Ovary (tissue), 9 donors: ENCODE results near the gene JARID2. TPM values are rescaled to one million over a fixed set of nuclear protein-coding genes. Genes with fewer than 3 reads are reported as not detected.

Experiments
- DNase-seq, 5 donors: peaks; one replicate each; pipeline ENCODE4 v3.0.0-alpha.2; 2019 to 2020
- H3K27ac ChIP-seq, 2 donors: fragments of 200-600 bp; one replicate each; pipeline versions ENCODE4 v1.5.1 to v1.8.0; 2019 to 2022
- H3K27me3 ChIP-seq: fragments of 200-600 bp; one replicate; pipeline ENCODE4 v1.8.0; 2022
- H3K36me3 ChIP-seq: fragments of 200-600 bp; sonication (generic); one replicate; pipeline ENCODE4 v1.5.1; 2019
- H3K4me1 ChIP-seq: one replicate; pipeline ENCODE4 v1.8.1; 2013; ENCODE audit warnings: mild to moderate bottlenecking, moderate library complexity; ENCODE audit not compliant: insufficient read depth
- H3K4me3 ChIP-seq: fragments of 200-600 bp; sonication (generic); one replicate; pipeline ENCODE4 v1.5.1; 2017
- H3K9me3 ChIP-seq, 2 donors: fragments of 200-600 bp in 1 of 2; sonication (generic) in 1 of 2; one replicate each; pipeline versions ENCODE4 v1.5.1 to v1.8.1; 2013 to 2019; ENCODE audit warnings: mild to moderate bottlenecking in 1 of 2, moderate library complexity in 1 of 2
- EP300 ChIP-seq: sonication (generic); formaldehyde crosslinking; IDR thresholded peaks from one replicate; pipeline ENCODE4 v1.6.1; 2017; ENCODE audit warnings: antibody characterized with exemption
- POLR2A ChIP-seq: fragments of 450-650 bp; IDR thresholded peaks from one replicate; pipeline ENCODE4 v1.6.1; 2017; ENCODE audit warnings: antibody characterized with exemption, mild to moderate bottlenecking, moderate library complexity
- WGBS, 3 donors: extraction: QIAGEN DNeasy Blood & Tissue Kit in 1 of 3; methylation state at CpG; one replicate each; pipeline versions ENCODE4 v1.1.5 to v1.1.7; 2013 to 2017; 5-methylcytosine and 5-hydroxymethylcytosine counted together
- intact Hi-C, 4 donors: fragments of 100-400 bp; cut with DNase I; formaldehyde crosslinking; loops; one replicate each; pipeline versions ENCODE4 v1.11.0 to v1.15.1; 2022 to 2023
- polyA plus RNA-seq, 2 donors: library from polyadenylated mRNA; stranded (reverse); fragments of 200-250 nt in 1 of 2; fragments of 350-450 nt in 1 of 2; fragmentation: Illumina TruSeq in 1 of 2; extraction: RNeasy Lipid Tissue Mini Kit (QIAGEN cat#74804) in 1 of 2; gene quantifications; one replicate each; pipeline ENCODE4 v1.2.3, GENCODE V29; 2013 to 2014
- total RNA-seq, 7 donors: library from RNA; depleted of rRNA in 2 of 7; stranded (reverse); fragments of >200 nt in 2 of 7; fragmentation: NEBNext Ultra II Directional in 3 of 7; extraction: Animal tissue kit (Norgen Biotek cat#: 25700) in 3 of 7; gene quantifications; one replicate each; pipeline versions ENCODE4 v1.1.0 to v1.2.4, GENCODE V29; 2016 to 2023
- TF ChIP-seq, protein P1 (sequence below), 3 donors: fragments of 450-650 bp in 2 of 3; fragments of 200-600 bp in 1 of 3; IDR thresholded peaks; one replicate each; pipeline versions ENCODE4 v1.5.1 to v1.8.0; 2016 to 2022; ENCODE audit warnings: antibody characterized with exemption in 3 of 3, mild to moderate bottlenecking in 1 of 3
- donor health status: DM: no; HTN: no; CAD: no; lungs with moderate emphysema.
- donor health status: DM: no; HTN: no; CAD: no.
- donor health status: Bipolar disorder and iron deficiency.
- donor health status: DM: yes; HTN: yes; CAD: no.
- donor health status: DM: no; HTN: no; CAD: no.
- donor health status: DM: yes; HTN: yes; CAD: no.

The JARID2 gene
- total and polyA plus RNA-seq, 9 donors: 4.5 to 17.4 (median 8.7) TPM

DNA sequence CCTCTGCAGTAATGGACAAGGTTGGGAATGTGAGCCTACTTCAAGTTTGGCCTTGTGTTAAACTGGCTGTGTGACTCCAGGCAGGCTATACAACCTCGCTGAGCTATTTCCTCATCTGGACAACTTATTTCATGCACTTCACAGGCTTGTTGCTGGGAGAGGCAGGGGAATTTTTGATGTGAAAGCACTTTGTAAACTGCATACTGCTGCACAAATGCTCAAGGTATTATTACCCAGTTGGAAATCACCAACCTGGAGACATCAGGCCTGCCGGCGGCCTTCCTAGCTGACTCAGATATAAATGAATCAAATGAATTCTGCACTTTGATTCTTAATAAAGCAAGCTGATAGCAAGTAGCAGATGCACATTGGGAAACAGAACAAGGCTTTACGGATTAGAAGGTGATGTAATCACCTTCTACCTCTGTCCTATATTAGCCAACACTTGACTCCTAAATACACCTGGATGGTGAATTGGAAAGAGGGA is 10.1 kb downstream of the JARID2 start:
- DNase-seq: no peak
- 86 to 96% (median 87%) methylated on average over 4 of the region's 4 CpGs for WGBS, 3 donors
- no peaks in the 10 kb centered on the region for H3K27me3 ChIP-seq
- intact Hi-C loops: loop anchor here in 1 of 4 donors (10.0 kb wide), 1 partner anchor 249 kb away; no protein-coding TSS in a partner anchor
- no peaks in the 10 kb centered on the region for H3K9me3 ChIP-seq
- H3K4me1 ChIP-seq: peaks cover 14% of the 10 kb centered on the region
- TF ChIP-seq POLR2A (no peak), EP300 (no peak)
- TF ChIP-seq, protein P1, sequence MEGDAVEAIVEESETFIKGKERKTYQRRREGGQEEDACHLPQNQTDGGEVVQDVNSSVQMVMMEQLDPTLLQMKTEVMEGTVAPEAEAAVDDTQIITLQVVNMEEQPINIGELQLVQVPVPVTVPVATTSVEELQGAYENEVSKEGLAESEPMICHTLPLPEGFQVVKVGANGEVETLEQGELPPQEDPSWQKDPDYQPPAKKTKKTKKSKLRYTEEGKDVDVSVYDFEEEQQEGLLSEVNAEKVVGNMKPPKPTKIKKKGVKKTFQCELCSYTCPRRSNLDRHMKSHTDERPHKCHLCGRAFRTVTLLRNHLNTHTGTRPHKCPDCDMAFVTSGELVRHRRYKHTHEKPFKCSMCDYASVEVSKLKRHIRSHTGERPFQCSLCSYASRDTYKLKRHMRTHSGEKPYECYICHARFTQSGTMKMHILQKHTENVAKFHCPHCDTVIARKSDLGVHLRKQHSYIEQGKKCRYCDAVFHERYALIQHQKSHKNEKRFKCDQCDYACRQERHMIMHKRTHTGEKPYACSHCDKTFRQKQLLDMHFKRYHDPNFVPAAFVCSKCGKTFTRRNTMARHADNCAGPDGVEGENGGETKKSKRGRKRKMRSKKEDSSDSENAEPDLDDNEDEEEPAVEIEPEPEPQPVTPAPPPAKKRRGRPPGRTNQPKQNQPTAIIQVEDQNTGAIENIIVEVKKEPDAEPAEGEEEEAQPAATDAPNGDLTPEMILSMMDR (IDR thresholded peaks at IDR 0.05): no peak
- no peak overlapping the region for H3K4me3 ChIP-seq
- no peak overlapping the region for H3K27ac ChIP-seq
- no peaks in the 10 kb centered on the region for H3K36me3 ChIP-seq

DNA sequence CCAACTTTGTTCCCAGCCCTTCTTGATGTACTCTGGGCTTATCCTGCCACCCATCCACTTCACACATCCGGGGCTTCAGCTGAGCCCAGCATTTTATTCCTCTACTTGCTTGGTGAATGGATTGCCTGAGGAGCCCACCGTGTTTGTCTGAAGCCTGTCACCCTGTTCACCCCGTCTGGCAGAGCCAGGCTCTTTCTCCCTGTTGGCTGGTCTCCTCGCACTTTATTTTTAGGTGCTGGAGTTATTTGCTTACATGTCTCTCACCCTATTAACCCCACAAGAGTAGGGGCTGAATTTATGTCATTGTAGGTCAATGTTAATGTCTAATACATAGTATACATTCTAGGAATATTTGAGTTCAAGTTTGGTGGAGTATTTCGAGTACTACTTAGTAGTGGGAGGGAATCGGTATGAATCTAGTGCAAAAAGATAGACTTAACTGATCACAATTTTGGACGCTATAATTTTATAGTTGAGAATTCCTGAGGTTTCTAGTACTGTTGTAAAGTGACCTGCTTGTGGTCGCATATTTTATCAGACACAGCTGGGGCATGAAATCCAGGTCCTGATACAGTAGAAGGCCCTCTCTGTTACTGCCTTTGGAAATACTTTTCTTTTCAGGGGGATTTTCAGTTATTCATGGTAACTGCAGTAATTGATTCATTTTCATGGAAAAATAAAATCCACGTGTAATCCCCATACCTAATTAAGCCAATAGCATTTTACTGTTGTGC is 10.8 kb downstream of the JARID2 start:
- Histone ChIP-seq H3K36me3 (no peaks in the 10 kb centered on the region), H3K27ac (no peak overlapping the region), H3K4me1 (peaks cover 17% of the 10 kb centered on the region), H3K9me3 (no peaks in the 10 kb centered on the region), H3K27me3 (no peaks in the 10 kb centered on the region), H3K4me3 (no peak overlapping the region)
- intact Hi-C loops: loop anchor here in 1 of 4 donors (10.0 kb wide), 1 partner anchor 248 kb away; no protein-coding TSS in a partner anchor
- no peak for DNase-seq
- WGBS, 3 donors: 49 to 70% (median 50%) methylated on average over 9 of the region's 9 CpGs
- TF ChIP-seq POLR2A (no peak), EP300 (no peak)
- TF ChIP-seq, protein P1 (IDR thresholded peaks at IDR 0.05): no peak

DNA sequence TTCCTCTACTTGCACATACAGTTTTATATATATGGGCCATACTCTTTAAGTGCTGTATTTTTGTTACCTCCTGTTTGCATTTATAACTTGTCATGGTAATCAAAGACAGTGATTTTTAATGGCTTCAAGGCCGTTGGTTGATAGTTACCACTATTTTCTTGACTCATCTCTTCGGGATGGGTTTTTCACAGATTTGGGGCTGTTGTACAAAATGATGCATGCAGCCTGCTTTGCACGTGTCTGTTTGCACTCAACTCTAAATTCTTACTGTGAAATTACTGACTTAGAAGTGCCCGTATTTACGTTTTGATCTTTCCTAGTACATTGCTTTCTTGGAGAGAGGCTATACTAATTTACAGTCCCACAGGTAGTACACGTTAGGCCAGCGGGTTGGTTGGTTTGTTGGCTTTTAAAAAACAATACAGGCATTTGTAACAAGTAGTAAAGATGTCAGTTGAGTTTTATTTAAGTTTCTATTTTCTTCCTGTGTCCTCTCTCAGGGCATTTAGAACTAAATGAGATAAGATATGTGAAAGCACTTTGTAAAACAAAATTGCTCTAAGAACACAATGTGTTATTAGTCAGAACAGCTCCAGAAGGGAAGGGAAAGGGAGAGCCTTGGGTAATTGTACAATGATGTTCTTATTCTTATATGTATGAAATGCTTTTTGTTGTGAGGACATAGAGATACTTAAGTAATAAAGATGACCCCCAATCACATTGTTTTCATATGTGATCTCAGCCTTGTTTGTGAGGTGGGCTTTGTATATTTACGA is 11.7 kb downstream of the JARID2 start:
- WGBS, 3 donors: 31 to 55% (median 43%) methylated on average over 8 of the region's 8 CpGs
- TF ChIP-seq, protein P1 (IDR thresholded peaks at IDR 0.05): no peak
- TF ChIP-seq POLR2A: no peak
- H3K4me3 ChIP-seq: no peak overlapping the region
- H3K36me3 ChIP-seq: no peaks in the 10 kb centered on the region
- H3K27me3 ChIP-seq: no peaks in the 10 kb centered on the region
- intact Hi-C loops: loop anchor here in 1 of 4 donors (10.0 kb wide), 1 partner anchor 247 kb away; no protein-coding TSS in a partner anchor
- no peak for DNase-seq
- H3K27ac ChIP-seq: no peak overlapping the region
- peaks cover 17% of the 10 kb centered on the region for H3K4me1 ChIP-seq
- H3K9me3 ChIP-seq: no peaks in the 10 kb centered on the region

DNA sequence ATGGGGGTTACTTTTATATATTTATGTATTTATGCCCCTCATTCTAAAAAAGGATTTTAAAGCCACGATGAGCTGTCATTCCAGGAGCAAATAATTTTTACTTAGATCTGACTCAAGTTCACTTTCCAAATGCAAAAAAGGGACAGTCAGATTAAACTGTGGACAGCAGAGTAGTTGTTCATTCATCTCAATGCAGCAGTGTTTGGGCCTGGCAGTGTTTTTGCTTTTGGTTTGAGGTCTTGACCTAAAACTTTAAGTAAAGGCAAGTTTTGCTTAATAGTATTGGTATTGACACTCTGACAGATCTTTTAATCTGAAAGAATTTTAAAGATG is 13.9 kb downstream of the JARID2 start:
- H3K9me3 ChIP-seq: no peaks in the 10 kb centered on the region
- no peaks in the 10 kb centered on the region for H3K27me3 ChIP-seq
- H3K27ac ChIP-seq: no peak overlapping the region
- 68 to 78% (median 69%) methylated on average over 1 of the region's 1 CpG for WGBS, 3 donors
- H3K4me1 ChIP-seq: peaks cover 20% of the 10 kb centered on the region
- H3K4me3 ChIP-seq: no peak overlapping the region
- H3K36me3 ChIP-seq: no peaks in the 10 kb centered on the region
- DNase-seq: no peak
- TF ChIP-seq EP300: no peak
- no peak for TF ChIP-seq POLR2A
- TF ChIP-seq, protein P1 (IDR thresholded peaks at IDR 0.05): no peak
- intact Hi-C loops: loop anchor here in 1 of 4 donors (10.0 kb wide), 1 partner anchor 245 kb away; no protein-coding TSS in a partner anchor
